Umbilical cord (tissue), 2 donors: ENCODE results near the gene AP1B1. TPM values are rescaled to one million over a fixed set of nuclear protein-coding genes. Genes with fewer than 3 reads are reported as not detected.
A peak's percentile ranks its signal among the peaks of the same experiment; 100 is the strongest.
"Not testable (repeated sequence)": the region's sequence is repeated elsewhere in the genome, so short reads cannot be mapped to it uniquely, and the experiment has no call there.

Experiments used
- DNase-seq: peaks from one replicate; pipeline ENCODE4 v3.0.0-alpha.2; 2015; ENCODE audit warnings: low spot score
- total RNA-seq: library from RNA; depleted of rRNA; stranded (reverse); fragments of >200 nt; gene quantifications from one replicate; pipeline ENCODE4 v1.2.3, GENCODE V29; 2014; ENCODE audit warnings: low replicate concordance; ENCODE audit not compliant: insufficient read depth

Gene AP1B1
- 30.8 TPM for total RNA-seq

DNA sequence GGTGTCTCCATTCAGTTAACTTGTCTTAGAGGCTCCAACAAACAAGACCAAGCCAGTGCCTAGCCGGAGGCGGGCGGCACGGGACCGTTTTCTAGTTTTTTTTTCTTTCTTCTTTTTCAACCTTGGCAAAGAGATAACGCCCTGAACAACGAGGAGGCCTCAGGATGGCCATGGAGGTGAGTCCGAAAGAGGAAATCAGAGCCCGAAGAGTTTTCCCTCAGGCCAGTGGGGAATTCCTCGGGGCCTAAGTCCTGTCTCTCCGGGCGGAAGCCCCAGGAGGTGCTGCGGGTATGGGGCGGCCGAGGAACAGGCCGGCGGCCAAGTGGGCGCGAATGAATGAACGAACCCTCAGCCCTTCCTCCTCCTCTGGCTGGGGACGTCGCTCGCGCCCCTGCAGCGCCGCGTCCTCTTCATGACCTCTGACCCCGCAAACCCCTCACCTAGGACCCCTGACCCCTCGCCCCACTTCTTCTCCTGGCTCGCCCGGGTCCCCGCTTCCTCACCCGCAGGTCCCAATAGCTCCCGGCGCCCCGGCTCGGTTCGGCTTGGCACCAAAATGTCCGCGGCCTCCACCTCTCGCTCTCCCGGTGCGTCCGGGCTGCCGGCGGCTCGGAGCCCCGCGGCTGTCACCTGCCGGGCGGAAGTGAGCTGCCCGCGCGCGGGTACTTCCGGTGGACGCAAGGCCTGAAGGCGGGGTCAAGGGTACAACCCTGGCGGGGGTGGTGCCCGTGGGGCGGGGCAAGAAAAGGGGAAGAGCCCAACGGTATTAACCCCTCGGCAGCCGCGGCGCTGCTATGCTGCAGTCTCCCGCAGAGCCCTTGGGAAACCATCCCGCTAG lies at the start of gene AP1B1:
TSS of gene AP1B1 (minus strand) at position 650 of the 838 bp plus-strand sequence. CDS start 21,327 bp downstream, outside the sequence.
- DNase-seq, result peak; percentile 96

DNA sequence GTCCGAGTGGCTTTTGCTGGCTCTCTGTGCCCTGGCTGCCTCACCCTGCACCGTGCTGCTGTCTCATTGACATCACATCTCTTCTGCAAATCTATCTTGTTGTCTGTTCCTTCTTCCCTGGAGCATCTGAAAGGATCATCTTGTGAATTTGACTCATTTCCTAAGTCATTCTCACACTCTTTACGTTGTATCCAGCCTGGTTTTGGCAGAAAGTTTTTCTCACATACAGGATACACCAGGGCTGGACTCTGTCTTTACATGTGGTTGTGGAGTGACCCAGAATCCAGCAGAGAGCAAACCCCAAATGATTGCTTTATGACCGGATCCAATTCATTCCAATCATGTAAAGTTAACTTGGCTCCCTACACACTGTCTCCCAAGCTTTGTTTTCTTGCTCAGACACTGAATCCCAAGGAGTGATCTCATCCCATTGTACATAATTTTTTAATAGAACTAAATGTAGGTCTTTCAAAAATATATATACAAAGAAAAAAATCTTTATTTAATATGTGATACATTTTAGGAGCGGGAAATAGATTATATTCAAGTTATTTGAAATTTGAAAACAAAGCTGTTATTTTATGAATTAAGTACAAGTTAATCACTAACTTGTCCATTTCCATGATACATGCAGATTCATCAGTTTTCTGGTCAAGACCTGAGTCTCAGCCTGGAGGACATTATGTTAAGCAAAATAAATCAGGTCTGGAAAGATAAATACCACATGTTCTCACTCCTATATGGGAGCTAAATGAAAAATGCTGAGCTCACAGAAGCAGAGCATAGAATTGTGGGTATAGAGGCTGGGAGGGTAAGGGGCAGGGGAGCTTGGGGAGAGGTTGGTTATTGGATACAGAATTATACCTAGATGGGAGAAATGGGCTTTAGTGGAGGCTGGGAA lies 47.1 kb upstream of the AP1B1 start:
- DNase-seq, result no peak

DNA sequence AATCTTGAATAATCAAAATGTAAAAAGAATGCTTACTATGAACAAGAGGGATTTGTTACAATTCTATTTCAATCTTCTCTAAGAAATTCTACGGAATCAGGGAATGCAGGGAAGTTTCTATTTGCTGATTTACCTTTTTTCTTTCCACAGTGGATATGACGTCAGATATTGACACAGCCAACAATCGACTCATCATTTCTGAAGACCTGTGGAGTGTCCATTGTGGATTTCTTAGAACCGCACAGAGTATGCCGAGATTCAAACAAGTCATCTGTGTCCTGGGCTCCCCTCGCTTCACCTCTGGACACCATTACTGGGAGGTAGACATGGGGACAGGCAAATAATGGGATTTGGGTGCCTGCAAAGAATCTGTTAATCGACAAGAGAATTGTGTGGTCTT lies 45.9 kb upstream of the AP1B1 start:
- DNase-seq, result no peak

DNA sequence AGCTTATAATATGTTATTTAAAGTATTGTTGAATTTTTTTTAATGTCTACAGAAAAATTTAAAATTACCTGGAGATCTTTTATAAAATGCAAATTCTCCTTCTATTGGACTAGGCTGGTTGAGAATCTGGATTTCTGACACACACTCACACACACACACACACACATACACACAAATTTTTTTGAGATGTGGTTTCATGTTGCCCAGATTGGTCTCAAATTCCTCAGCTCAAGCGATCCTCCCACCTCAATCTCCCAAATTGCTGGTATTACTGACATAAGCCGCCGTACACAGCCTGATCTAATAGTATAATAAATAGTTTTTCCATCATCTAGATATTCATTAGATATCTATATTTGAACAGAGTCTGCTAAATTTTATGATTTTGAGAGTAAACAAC lies 45.5 kb upstream of the AP1B1 start:
- no peak for DNase-seq

DNA sequence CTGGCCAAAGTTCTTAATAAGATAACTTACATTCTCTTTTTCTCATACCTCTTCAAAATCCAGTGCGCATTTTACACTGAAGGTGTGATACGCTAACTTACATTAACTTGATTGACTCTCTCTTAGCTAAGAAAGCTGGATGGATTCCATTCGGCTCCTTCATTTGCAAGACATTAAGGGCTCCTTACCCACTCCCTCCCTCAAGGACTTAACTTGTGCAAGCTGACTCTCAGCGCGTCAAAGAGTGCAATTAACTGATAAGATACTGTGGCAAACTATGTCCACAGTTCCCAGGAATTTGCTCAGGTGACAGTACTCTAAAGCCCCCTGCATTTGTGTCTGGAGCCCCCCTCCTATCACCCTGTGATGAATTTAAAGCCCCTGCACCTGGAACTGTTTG lies 43.6 kb upstream of the AP1B1 start:
- no peak for DNase-seq

DNA sequence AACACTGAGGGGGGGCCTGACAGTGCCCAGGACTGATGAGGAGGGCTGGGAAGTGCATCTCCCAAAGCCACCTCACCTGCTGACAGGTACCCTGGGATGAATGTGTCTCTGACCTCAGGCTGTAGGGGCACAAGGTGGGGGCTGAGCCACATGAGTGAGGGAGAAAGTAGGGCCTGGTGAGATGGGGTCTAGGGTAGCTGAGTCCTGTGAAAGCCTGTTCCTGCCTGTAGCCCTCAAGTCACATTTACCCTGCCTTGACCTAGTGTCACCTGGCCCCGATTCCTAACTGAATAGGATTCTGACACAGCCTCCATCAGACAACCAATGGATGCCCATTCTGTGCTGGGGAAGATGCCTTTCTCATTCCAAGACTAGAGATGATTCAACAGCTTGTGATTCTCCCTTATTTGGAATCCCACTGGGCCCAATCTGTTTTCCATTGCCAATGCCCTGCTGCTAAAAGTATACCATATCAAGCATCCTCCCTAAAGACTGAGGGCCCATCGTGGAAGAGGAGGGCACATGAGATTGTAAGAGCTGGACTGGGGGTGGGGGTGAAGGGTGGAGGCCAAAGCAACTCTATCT lies 38.9 kb upstream of the AP1B1 start:
- no peak for DNase-seq

DNA sequence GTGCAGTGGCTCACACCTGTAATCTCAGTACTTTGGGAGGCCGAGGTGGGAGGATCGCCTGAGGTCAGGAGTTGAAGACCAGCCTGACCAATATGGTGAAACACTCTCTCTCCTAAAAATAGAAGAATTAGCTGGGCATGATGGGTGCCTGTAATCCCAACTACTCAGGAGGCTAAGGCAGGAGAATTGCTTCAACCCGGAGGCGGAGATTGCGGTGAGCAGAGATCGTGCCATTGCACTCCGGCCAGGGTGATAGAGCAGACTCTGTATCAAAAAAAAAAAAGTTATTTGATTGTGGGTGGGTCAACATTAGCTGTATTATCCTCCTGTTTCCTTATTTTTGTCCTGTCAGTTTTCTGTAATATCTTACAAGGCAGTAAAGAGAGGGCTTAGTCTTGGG lies 38.1 kb upstream of the AP1B1 start:
- no peak for DNase-seq

DNA sequence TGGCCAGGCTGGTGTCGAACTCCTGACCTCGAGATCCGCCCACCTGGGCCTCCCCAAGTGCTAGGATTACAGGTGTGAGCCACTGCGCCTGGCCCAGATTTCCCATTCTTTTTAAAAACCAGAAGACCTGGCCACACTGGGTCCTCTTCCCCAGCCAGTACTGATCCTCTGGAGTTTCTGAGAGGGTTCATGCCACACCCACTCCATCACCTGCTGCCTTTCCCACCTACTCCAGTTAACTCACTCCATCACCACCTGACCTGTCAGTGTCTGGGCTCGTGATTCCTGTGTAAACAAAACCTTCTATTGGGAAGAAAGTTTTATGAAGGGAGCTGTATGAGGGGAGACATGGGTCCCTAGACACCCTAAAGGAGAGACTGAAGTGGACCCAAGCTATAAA lies 30.3 kb upstream of the AP1B1 start:
- not testable (repeated sequence) for DNase-seq

DNA sequence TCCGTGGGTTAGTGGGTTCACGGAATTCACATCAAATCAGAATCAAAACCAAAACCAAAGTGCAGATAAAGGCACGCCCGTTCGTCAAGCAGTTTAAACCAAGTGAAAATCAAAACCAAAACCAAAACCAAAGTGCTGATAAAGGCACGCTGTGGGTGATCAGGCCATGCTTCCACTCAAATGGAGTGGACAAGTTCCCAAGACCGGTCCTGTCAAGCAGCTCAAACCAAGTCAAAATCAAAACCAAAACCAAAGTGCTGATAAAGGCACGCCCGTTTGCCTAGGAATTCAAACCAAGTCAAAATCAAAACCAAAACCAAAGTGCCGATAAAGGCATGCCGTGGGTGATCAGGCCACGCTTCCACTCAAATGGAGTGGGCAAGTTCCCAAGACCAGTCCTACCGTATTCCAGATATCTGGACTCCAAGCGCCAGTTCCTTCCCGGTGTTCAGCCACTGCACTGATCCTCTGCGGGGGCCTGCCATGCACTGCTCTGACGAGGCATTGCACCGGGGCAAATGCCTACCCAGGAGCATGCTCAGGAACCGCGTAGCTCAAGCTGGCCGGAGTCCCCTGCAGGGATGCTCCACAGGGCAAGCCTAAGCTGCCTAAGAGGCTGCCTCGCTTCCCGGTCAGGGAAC lies 26.7 kb upstream of the AP1B1 start:
- DNase-seq, result not testable (repeated sequence)

DNA sequence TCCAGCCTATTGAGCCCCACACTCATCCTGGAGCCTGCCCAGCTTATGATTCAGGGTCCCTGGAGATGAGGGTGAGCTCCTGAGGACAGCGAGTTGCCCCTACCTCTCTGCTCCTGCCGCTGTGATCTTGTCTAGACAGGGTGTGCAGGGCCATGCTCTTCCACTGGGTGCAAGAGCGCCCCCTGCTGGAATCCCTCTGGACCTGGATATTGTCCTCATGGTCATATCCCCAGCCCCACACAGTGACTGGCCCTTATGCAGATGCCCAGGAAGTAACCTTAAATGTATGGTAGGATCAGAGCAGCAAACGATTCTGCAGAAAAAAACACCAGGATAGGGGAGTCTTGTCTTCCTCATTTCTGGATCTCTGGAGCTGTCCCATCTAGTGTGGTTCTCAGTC lies 24.4 kb upstream of the AP1B1 start:
- not testable (repeated sequence) for DNase-seq

DNA sequence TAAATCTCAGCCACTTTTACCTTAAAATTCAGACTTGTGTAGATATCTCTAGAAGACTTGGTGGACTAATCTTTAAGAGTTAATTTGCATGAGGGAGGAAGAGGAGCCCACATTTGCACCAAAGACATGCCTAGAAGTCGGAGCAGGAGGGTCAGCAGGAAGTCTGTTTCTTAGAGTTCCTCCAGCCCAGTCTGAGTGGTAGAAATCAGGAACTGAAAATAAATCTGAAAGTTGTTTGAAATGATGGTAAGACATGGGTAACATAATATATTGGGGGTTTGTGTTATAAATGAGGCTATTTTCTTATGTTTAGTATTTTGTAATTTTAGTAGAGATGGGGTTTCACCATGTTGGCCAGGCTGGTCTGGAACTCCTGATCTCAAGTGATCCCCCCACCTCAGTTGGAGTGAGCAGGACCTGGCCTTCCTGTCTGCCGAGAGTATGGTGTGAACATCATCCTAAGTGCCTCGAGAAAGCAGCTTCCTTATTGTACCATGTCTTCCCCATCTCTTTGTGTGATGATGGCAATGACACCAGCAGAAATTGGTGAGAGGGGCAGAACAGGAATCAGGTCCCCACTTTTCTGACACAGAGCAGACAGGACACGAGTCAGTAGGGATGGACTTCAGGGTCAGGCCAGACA lies 23.3 kb upstream of the AP1B1 start:
- DNase-seq, result not testable (repeated sequence)

DNA sequence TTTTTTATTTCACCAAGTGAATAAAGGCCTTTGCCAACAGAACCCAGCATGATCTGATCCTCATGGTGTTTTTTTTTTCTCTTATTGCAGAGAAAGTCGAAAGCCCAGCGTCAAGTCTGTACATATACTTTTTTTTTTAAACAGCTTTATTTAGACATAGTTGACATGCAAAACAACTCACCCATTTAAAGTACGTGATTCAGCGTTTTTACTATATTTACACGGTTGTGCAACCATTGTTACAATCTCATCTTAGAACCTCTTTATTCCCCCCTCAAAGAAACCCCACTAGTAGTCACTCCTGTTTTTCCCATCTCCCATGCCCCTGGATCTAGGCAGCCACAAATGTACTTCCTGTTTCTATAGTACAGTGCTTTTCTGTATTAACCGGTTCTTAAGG lies 20.6 kb upstream of the AP1B1 start:
- DNase-seq, result no peak

DNA sequence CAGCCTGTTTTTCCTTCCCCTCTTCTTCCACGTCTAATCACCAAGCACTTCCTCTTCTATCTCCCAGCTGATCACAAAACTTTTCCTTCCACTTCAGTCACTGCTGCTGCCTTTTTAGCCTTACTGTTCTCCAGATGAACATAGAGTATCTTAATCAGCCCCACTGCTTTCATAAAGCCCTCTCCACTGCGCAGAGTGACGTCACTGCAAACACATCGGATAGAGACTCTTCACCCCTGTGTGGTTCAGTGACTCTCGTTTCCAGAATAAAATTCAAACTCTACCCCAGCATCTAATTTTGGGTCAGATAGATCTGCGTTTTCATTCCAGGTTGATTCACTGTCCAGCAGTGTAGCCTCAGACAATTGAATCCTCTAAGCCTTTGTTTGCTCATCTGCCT lies 13.2 kb upstream of the AP1B1 start:
- DNase-seq, result not testable (repeated sequence)

DNA sequence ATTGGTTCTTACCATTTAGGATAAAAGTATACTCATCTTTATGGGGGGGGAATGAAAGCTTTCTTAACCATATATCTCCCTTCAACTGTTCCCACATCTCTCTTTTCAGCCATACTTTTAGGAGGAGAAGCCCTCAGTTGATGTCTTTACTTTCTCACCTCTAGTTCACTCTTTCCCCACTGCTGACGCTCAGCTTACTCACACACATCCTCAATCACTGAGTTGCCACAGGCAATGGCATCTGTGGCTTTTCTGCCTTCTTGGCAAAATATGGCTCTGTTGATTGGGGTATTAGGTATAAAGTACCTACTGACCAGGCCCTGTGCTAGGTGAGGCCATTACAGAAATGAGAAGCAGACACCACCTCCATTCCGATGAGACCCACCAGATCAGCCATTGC lies 12.2 kb upstream of the AP1B1 start:
- no peak for DNase-seq

DNA sequence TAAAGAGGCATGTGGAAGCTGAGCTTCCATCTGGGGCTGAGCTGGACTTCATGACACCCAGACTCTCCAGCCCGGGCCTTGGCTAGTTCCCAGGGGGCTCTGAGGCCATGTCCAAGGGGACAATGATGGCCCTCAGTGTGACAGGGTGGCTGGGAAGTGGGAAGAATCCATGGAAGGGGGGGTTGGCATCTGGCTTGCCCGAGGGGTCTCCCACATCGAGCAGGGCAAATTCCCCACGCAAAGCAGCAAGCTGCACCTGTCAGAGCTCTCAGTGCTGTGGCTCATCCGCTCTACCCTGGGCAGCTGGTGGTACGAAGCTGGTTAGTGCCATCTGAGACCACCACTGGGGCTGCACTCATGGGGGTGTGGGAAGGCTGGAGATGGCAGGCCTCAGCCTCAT lies 9.4 kb upstream of the AP1B1 start:
- no peak for DNase-seq

DNA sequence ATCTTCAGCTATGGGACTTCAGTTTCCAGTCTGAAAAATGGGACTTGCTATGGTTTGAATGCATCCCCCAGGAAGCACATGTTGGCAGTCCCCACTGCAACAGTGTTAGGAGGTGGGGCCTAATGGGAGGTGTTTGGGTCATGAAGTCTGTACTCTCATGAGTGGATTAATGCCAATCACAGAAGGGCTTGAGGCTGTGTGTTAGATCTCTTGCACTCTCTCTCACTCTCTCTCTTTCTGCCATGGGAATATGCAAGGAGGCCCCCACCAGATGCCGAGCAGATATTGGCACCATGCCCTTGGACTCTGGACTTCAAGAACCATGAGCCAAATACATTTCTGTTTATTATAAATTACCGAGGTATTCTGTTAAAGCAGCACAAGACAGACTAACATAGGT lies 7.8 kb upstream of the AP1B1 start:
- DNase-seq, result no peak

DNA sequence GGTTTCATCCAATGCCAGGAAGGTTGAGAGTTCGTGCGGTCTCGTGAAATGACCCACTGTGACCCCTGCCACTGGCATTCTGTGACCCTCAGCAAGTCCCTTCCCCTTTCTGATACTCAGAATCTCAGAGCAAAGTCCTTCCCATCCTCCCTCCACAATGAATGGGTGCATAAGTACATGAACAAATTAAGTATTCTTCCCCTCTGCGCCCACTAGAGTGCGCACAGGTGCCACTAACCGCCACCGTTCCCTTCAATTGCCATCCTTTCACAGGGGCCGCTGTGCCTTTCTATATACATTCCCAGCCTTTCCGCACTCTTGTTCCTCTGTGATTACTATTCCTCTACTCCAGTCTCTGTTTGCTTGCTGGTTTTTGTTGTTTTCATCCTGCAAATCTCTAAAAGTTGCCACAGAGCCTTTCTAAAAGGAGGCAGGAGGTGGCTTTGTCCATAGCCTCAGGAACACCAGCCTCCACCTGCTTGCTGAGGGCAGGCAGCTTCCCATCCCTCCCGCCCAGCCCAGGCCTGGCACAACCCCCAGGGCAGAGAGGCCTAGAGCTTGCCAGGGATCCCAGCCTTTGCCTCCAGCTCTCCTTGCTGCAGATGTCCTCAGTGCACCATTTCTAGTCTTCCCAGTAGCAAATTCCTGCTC lies 6.7 kb upstream of the AP1B1 start:
- DNase-seq, result peak; percentile 87

DNA sequence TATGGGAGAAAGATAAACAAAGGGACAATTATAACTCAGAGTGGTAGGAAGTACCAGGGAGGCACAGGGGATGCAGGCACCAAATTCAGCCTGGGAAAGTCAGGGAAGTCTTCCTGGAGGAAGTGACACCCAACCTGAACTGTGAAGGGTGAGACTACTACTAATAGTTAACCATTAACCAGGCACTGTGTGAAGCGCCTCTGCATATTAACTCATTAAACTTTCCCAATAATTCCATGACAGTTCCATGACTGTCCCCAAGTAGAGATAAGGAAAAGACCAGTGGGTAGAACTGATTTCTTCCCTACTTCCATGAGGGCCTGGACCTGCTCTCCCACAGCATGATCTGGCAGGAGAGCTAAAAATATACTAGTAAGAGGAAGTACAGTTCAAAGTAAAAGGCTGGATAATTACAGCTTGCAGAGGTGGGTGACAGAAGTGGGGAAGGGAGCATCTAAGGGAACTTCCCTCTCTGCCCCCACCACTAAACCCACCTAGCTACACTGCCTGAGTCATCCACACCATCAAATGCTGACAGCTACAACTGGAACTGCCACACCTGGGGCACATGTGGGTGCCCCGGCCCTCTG lies 4.7 kb upstream of the AP1B1 start:
- DNase-seq, result no peak

DNA sequence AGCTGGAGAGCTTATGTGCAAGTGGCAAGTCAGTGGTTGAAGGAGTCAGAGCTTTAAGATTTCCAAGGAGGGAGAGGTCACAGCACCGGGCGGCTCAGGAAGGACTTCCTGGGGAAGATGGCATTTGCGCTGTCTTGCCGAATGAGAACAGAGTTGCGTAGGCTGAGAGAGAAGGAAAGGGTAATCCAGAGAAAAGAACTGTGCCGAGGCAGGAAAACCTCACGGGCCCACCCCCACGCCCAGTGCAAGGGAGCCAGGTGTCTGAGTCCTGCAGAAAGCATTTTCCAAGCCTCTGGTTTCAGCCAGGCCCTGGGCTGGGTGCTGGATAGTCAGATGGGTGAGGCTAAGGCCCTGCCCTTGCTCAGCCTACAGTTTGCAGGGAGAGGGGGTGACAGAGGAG lies 3.2 kb upstream of the AP1B1 start:
- no peak for DNase-seq

DNA sequence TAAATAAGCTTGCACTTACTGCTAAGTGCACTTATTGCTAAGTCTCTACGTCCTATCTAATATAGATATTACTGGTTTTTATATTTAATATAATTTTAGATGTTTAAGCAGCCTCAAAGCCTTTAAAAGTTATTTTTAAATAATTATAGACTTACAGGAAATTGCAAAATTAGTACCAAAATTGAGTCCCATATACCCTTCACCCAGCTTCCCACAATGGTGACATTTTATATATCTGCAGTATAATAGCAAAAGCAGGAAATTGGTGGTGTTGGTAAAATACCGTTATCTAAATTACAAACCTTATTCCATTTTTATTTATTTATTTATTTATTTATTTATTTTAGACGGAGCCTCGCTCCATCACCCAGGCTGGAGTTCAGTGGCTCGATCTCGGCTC lies 1.9 kb upstream of the AP1B1 start:
- no peak for DNase-seq

DNA sequence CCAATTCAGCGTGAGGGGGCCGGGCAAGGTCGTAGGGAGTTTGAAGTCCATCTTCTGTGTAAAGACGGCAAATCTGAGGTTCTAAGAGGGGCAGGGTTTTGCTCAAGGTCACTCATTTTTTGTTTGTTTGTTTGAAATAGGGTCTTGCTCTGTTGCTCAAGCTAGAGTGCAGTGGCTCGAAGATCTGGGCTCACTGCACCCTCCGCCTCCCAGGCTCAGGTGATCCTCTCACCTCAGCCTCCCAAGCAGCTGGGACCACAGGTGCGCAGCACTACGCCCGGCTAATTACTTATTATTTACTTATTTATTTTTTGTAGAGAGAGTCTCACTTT lies 355 bp upstream of the AP1B1 start:
- DNase-seq, result no peak
